ENCODE data around the gene GPAT3. TPM values are rescaled to one million over a fixed set of nuclear protein-coding genes. Genes with fewer than 3 reads are reported as not detected.

Gene GPAT3
- total and polyA plus RNA-seq, 2 experiments from 2014 or later, result 1.2 to 2.0 TPM

DNA sequence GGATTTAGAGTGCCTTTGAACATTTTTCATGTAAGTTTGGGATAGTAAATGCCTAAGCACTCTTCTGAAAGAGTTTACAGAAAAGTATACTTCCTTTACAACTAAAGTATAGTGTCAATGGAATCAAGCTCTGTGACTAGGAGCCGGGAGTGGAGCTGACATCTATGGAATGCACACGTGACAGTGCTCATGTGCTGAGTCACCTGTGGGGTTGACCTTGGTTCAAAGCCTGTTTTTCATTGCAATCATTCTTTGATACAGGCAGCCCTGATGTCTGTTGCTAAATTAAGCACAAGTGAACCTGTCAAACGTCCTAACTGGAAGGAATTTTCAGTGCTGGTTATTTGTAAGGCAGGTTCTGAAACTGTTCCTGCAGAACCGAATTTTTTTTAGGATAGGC, 82.5 kb downstream of the GPAT3 start:
- Mint-ChIP-seq H3K4me3 (no peak overlapping the region), H3K27me3 (ENCODE audit: insufficient read depth, low read depth, poor library complexity) (peaks cover 2% of the 10 kb centered on the region), H3K4me1 (peaks cover 18% of the 10 kb centered on the region), H3K36me3 (ENCODE audit: low read depth) (peaks cover 23% of the 10 kb centered on the region), H3K27ac (no peak overlapping the region), H3K9me3 (peaks cover 37% of the 10 kb centered on the region)
- peak; percentile 23 for DNase-seq (ENCODE audit: low spot score)
- Histone ChIP-seq H3K9me2 (ENCODE audit: insufficient read depth) (no peaks in the 10 kb centered on the region; the same call in none of the 2 replicates), H3K27me3 (ENCODE audit: insufficient read depth) (no peaks in the 10 kb centered on the region), H3K4me3 (no peak overlapping the region), H3F3A (replicated peaks; ENCODE audit: low read depth) (no peaks in the 10 kb centered on the region), H2AFZ (no peak overlapping the region), H3K79me2 (replicated peaks; ENCODE audit: insufficient read depth) (no peaks in the 10 kb centered on the region), H3K36me3 (ENCODE audit: insufficient read depth) (no peaks in the 10 kb centered on the region; the same call in 1 of the 2 replicates), H4K20me1 (replicated peaks; ENCODE audit: insufficient read depth) (no peaks in the 10 kb centered on the region), H3K27ac (ENCODE audit: low read depth) (no peak overlapping the region), H3K4me2 (peak overlapping the region; percentile 25; the same call in 1 of the 2 replicates), H3K4me1 (ENCODE audit: insufficient read depth) (peaks cover 35% of the 10 kb centered on the region)
- TF ChIP-seq NANOG (IDR thresholded peaks at IDR 0.05; ENCODE audit: borderline replicate concordance), result no peak
- TF ChIP-seq STAT1 (IDR thresholded peaks at IDR 0.05; ENCODE audit: unreplicated experiment), result no peak
- no peak for TF ChIP-seq EZH2phosphoT487 (IDR thresholded peaks at IDR 0.05; ENCODE audit: unreplicated experiment)
- TF ChIP-seq JUNB (IDR thresholded peaks at IDR 0.05; ENCODE audit: unreplicated experiment), result no peak
- TF ChIP-seq POLR2AphosphoS5 (IDR thresholded peaks at IDR 0.05; ENCODE audit: low read depth), result no peak
- TF ChIP-seq CREB1 (CRISPR knock-in tag; IDR thresholded peaks at IDR 0.05; ENCODE audit: low read depth), result no peak
- no peak for TF ChIP-seq ZNF331 (CRISPR knock-in tag; IDR thresholded peaks at IDR 0.05; ENCODE audit: low read depth)
- TF ChIP-seq ZNF462 (CRISPR knock-in tag; IDR thresholded peaks at IDR 0.05), result no peak
- no peak for TF ChIP-seq ZNF114 (CRISPR knock-in tag; IDR thresholded peaks at IDR 0.05)
- TF ChIP-seq, protein P1, sequence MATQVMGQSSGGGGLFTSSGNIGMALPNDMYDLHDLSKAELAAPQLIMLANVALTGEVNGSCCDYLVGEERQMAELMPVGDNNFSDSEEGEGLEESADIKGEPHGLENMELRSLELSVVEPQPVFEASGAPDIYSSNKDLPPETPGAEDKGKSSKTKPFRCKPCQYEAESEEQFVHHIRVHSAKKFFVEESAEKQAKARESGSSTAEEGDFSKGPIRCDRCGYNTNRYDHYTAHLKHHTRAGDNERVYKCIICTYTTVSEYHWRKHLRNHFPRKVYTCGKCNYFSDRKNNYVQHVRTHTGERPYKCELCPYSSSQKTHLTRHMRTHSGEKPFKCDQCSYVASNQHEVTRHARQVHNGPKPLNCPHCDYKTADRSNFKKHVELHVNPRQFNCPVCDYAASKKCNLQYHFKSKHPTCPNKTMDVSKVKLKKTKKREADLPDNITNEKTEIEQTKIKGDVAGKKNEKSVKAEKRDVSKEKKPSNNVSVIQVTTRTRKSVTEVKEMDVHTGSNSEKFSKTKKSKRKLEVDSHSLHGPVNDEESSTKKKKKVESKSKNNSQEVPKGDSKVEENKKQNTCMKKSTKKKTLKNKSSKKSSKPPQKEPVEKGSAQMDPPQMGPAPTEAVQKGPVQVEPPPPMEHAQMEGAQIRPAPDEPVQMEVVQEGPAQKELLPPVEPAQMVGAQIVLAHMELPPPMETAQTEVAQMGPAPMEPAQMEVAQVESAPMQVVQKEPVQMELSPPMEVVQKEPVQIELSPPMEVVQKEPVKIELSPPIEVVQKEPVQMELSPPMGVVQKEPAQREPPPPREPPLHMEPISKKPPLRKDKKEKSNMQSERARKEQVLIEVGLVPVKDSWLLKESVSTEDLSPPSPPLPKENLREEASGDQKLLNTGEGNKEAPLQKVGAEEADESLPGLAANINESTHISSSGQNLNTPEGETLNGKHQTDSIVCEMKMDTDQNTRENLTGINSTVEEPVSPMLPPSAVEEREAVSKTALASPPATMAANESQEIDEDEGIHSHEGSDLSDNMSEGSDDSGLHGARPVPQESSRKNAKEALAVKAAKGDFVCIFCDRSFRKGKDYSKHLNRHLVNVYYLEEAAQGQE (IDR thresholded peaks at IDR 0.05; ENCODE audit: unreplicated experiment), result no peak
- TF ChIP-seq CTCF (conservative IDR thresholded peaks at IDR 0.05; ENCODE audit: low read depth in 2 of 2), result no peak
- TF ChIP-seq EZH2 (IDR thresholded peaks at IDR 0.05; ENCODE audit: low read depth, unreplicated experiment), result no peak
- TF ChIP-seq, protein P2, sequence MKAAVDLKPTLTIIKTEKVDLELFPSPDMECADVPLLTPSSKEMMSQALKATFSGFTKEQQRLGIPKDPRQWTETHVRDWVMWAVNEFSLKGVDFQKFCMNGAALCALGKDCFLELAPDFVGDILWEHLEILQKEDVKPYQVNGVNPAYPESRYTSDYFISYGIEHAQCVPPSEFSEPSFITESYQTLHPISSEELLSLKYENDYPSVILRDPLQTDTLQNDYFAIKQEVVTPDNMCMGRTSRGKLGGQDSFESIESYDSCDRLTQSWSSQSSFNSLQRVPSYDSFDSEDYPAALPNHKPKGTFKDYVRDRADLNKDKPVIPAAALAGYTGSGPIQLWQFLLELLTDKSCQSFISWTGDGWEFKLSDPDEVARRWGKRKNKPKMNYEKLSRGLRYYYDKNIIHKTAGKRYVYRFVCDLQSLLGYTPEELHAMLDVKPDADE (IDR thresholded peaks at IDR 0.05), result no peak
- ATAC-seq, result no peak

All from GM23338 (cell line).